Adrenal gland (tissue), 5 donors: ENCODE results near the gene ARID5A.

Experiments used
- CTCF ChIP-seq, 6 experiments: fragments of 450-650 bp in 4 of 6; fragments of 200-600 bp in 2 of 6; sonication (generic) in 1 of 6; IDR thresholded peaks; 1 replicate in 5 of 6; 2 replicates in 1 of 6; pipeline versions ENCODE4 v1.5.1 to v1.8.0; 2016 to 2021; ENCODE audit warnings: antibody characterized with exemption in 6 of 6, mild to moderate bottlenecking in 2 of 6, moderate library complexity in 1 of 6
- POLR2A ChIP-seq, 2 donors: fragments of 450-650 bp; IDR thresholded peaks; one replicate each; pipeline ENCODE4 v1.6.1; 2017; ENCODE audit warnings: antibody characterized with exemption in 2 of 2, mild to moderate bottlenecking in 2 of 2, moderate library complexity in 1 of 2
- donor health status: DM: no; HTN: no; CAD: no.

GRCh38 chr2:96537066-96537733, 648 bp downstream of the ARID5A start:
- TF ChIP-seq CTCF (IDR thresholded peaks at IDR 0.05), result no peak
- TF ChIP-seq POLR2A (IDR thresholded peaks at IDR 0.05), result peak in 1 of 2 donors; percentile 36
